MM.1S (cell line): ENCODE data around the gene GTF3C5.
"Not testable (repeated sequence)": the region's sequence is repeated elsewhere in the genome, so short reads cannot be mapped to it uniquely, and the experiment has no call there.

Experiments
- EZH2phosphoT487 ChIP-seq: fragments of 300-600 bp; sonication (generic); IDR thresholded peaks from 2 replicates; pipeline ENCODE4 v1.6.1; 2018; ENCODE audit warnings: antibody characterized with exemption, low read length
- TF ChIP-seq, protein P1 (sequence below): fragments of 300-600 bp; sonication (generic); IDR thresholded peaks from 2 replicates; pipeline ENCODE4 v1.5.1; 2016; ENCODE audit warnings: antibody characterized with exemption, low read length, mixed read lengths

GRCh38 chr9:133070985-133071384 lies 40.2 kb downstream of the GTF3C5 start:
- TF ChIP-seq, protein P1, sequence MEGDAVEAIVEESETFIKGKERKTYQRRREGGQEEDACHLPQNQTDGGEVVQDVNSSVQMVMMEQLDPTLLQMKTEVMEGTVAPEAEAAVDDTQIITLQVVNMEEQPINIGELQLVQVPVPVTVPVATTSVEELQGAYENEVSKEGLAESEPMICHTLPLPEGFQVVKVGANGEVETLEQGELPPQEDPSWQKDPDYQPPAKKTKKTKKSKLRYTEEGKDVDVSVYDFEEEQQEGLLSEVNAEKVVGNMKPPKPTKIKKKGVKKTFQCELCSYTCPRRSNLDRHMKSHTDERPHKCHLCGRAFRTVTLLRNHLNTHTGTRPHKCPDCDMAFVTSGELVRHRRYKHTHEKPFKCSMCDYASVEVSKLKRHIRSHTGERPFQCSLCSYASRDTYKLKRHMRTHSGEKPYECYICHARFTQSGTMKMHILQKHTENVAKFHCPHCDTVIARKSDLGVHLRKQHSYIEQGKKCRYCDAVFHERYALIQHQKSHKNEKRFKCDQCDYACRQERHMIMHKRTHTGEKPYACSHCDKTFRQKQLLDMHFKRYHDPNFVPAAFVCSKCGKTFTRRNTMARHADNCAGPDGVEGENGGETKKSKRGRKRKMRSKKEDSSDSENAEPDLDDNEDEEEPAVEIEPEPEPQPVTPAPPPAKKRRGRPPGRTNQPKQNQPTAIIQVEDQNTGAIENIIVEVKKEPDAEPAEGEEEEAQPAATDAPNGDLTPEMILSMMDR = not testable (repeated sequence)
- TF ChIP-seq EZH2phosphoT487 = not testable (repeated sequence)
